Esophagus mucosa (tissue), 1 donor: Measurements from ENCODE around the gene TGFB1I1. TPM values are rescaled to one million over a fixed set of nuclear protein-coding genes. Genes with fewer than 3 reads are reported as not detected.

ENCODE experiments used
- ATAC-seq: fragments of 200-7000 bp; cut with Tn5 transposase; one replicate; pipeline ENCODE4 v1.9.1; 2020
- total RNA-seq: library from RNA; stranded (reverse); gene quantifications from one replicate; pipeline ENCODE4 v1.2.4, GENCODE V29; 2023
- donor health status: DM: yes; HTN: yes; CAD: no.

Gene TGFB1I1
- total RNA-seq, 1 donor from 2014 or later = 4.3 TPM

DNA sequence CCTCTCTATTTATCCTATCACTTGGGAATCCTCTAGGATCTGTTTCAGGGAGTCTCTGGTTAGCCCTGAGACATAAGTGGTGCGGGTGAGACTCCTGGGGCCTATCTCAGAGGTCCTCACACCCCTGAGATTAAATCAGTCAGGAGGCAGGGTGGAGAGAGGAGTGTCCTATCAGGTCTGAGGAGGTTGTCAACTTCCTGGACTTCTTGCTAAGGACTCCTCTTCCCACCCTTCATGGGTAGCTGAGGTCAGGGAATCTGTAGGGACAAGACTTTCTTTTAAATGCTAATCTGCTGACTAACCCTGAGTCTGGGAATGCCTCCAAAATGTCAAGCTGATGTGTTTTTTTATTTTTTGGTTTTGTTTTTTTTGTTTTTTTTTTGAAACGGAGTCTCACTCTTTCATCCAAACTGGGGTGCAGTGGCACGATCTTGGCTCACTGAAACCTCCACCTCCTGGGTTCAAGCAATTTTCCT, 19.3 kb upstream of the TGFB1I1 start:
- peak; percentile 75 for ATAC-seq

DNA sequence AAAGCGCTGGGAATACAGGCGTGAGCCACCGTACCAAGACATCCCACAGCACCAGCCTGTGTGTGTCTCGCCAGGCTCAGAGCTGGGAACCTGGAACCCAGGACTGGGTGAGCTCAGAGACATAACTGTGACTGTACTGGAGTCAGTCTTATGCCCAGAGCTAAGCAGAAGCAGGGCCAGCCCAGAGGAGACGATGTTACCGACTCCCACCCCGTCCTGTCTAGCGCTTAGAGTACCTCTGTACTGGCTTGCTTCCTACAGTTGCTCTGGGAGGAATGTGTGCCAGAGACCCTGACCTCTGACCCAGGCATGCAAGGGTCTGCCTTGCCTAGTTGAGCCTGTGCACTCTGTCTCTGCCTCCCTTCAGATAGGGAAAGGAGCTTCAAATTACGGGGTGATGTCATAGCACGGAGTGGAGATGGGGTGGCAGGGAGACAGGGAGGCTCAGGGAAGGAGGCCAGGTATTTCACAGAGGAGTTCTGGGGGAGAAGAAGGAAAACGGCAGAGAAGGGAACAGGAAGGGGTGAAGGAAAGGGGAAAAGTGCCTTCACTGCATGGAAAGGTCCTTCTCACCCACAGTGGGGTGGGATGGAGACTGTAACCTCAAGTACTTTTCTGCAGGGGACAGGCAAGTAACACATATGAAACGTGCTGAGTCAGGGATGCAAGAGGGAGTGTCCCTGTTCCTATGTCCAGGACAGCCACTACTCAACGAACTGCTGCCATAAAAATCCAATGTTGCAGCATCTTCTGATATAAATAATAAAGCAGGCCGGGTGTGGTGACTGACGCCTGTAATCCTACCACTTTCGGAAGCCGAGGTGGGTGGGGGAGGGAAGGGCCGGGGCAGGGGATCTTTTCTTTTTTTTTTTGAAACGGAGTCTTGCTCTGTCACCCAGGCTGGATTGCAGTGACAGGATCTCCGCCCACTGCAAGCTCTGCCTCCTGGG, 18.4 kb upstream of the TGFB1I1 start:
- ATAC-seq = peak; percentile 67

DNA sequence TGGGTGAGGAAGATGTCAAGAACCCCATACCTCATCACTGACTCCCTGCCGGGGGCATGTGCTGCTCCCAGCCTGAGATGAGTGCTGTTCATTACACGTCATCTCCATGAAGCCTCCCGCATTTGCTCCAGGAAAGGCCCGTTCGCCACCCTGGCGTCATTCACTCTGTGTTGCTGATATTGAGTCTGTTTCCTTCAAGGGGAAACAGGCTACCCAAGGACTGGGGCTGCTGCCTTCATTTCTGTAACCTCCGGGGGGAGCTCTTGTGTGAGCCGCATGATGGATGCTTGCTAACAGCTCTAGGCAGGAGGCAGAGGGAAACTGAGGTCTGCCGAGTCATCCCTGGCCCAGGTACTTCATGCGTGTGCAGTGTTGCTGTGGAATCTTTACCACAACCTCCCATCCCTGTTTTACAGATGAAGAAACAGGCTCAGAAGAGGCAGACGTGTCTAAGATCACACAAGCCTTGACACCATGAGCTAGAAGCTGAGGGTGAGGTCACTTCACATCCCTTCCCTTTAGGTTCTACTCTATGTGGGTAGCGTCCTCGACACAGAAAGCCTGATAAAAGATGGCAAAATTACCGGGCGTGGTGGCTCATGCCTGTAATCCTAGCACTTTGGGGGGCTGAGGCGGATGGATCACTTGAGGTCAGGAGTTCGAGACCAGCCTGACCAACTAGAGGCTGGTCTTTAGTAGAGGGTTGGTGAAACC, 16.2 kb upstream of the TGFB1I1 start:
- ATAC-seq = no peak

DNA sequence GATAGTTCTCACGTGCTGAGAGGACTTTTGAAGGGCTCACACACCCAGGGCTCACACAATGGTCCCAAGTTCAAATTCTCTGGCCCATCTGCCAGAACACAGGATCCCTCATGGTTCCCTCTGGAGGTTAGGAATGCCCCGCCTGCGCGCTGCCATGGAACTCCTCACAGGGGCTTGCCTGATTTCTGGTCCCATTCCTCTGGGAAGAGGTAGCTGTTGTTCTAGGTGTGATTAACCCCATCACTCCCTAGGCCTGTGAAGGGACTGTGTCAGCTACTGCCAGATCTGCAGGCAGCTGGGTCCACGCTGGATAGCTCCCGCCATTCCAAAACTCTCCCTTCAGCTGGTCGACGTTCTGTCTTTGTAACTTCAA, 15.0 kb upstream of the TGFB1I1 start:
- no peak for ATAC-seq

DNA sequence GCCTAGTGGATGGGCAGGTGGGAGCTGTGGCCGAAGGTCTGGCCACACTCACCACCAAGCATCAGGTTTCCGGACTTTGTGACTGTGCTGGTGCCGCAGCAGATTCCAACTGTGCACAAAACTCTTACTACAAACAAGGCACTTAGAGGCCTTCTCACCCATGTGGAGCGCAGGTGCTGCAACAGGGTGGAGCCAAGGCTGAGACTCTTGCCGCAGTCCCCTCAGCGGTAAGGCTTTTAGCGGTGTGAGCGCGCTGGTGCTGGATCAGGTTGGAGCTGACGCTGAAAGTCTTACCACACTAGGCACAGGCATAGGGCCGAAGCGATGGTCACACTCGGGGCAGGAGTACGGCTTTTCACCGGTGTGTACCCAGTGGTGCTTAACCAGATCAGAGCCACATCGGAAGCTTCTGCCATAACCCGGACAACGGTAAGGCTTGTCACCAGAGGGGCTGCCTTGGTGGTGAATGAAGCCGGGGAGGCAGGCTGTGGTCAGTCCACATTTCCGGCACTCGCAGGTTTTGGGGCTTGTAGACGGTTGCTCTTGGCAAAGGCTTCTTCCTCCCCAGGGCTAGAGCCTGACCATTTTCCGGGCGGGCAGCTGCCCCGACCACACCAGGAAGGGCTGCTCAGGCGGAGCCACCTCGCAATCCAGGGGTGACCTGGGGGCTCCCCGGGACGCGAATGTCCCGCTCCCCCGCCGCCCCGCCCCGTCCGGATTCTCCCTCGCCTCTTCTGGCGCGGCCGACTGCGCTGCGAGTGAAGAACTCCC, 13.7 kb upstream of the TGFB1I1 start:
- peak; percentile 12 for ATAC-seq

DNA sequence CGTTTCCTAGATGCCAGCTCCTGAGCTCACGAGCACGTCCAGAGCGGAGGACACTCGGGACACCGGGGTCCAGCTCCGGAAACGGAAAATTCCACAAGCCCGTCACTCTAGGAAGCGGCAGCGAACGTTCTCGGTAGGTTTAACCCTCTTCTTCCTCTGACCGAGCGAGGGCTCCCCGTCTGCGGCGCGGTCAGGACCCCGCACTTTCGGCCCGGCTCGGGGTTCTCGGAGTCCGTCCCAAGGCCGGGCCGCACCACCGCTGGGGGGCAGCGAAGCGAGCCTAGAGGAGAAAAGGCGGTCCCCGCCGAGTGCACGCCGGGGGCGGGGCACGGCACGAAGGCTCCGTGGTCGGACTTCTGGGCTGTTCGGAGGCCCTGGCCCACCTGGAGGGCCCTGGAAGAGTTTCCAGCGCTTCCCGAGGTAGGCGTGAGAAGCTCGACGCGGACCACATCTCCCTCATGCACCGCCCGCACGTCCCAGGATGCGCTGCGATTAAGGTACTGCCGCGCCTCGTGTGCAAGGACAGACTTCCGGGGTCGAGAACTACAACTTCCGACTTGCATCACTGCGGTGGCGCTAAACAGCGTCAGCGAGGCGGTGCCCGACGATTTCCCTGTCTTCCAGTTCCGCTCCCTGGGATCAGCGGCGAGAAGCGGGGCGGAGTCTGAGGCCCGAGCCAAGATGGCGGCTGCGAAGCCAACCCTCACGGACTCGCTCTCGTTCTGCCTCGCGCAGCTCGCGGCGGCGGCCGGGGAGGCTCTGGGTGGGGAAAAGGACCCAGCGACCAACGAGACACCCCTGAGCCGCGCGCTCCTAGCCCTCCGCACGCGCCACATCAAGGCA, 12.9 kb upstream of the TGFB1I1 start, which contains the start of gene ARMC5:
Gene ARMC5 (plus strand): TSS at position 658 of the 843 bp plus-strand sequence. CDS start 24 bp downstream, at position 682.
- ATAC-seq = peak; percentile 85

DNA sequence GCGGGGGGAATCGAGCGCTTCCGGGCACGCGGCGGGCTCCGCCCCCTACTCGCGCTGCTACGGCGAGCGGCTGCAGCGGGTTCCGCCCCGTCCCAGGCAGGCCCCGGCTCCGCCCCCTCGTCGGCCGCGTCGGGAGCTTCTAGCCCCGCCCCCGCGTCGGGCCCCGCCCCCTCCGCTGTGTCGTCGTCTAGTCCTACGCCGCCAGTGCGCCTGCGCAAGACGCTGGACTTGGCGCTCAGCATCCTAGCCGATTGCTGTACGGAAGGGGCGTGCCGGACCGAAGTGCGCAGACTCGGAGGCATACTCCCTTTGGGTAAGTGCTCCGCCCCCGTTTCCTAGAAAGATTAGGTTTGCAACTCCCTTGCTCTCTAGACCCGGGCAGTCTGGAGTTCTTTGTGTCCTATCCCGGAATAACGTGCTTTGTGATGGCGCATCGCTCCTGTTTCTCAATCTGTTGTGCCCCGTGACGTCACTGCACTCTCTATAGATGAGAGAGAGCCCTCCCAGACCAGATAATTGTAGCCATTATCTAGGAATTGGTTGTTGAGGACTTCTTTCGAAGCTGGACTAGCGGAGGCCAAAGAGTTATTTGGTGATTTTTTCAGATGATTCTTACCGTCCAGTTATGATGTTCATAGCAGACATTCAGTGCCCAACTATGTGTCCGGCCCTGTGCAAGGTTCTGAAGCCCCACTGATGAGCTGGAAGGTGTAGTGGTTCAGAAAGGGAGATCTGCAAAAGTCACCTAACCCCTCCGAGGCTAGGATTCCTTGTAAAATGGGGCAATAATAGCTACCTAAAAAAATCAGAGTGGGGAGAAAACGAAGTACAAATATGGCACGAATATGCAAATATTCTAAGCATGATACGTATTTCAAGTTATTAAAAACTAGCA, 12.0 kb upstream of the TGFB1I1 start:
- ATAC-seq = peak; percentile 93

DNA sequence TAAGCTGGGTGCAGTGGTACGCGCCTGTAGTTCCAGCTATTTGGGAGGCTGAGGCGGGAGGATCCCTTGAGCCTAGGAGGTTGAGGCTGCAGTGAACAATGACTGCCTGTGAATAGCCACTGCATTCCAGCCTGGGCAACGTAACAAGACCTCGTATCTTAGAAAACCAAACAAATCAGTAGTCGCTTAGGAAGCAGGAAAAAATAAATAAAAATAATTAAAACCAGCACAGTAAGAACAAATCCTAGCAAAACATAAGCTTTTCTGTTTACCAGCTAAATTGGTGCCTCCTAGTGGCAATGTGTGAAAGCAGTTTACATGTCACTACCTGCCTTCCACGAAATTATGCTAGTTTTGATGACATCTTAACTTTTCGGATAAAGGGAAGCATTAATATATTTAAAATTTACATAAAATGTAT, 11.4 kb upstream of the TGFB1I1 start:
- no peak for ATAC-seq

DNA sequence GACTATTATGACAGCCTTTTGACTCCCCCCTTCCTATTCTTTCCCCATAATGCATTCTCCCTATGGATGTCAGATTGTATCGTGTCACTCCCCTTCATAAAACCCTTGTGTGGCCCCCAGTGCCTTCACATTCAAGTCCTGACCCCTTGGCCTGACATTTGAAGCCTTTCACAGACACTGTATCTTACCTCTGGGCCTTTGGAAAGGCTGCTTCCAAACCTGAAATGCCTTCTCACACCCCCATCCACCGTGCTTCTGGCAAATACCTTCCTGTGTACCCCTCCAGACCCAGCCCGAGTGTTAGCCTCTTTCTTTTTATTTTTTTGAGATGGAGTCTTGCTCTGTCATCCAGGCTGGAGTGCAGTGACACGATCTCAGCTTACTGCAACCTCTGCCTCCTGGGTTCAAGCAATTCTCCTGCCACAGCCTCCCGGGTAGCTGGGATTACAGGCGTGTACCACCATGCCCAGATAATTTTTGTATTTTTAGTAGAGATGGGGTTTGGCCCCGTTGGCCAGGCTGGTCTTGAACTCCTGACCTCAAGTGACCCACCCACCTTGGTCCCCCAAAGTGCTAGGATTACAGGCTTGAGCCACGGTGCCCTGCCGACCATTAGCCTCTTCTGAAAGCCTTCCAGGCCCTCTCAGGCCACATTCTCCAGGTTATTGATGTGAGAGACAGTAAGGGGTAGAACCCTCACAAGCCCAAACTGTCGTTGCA, 10.6 kb upstream of the TGFB1I1 start:
- ATAC-seq = no peak

DNA sequence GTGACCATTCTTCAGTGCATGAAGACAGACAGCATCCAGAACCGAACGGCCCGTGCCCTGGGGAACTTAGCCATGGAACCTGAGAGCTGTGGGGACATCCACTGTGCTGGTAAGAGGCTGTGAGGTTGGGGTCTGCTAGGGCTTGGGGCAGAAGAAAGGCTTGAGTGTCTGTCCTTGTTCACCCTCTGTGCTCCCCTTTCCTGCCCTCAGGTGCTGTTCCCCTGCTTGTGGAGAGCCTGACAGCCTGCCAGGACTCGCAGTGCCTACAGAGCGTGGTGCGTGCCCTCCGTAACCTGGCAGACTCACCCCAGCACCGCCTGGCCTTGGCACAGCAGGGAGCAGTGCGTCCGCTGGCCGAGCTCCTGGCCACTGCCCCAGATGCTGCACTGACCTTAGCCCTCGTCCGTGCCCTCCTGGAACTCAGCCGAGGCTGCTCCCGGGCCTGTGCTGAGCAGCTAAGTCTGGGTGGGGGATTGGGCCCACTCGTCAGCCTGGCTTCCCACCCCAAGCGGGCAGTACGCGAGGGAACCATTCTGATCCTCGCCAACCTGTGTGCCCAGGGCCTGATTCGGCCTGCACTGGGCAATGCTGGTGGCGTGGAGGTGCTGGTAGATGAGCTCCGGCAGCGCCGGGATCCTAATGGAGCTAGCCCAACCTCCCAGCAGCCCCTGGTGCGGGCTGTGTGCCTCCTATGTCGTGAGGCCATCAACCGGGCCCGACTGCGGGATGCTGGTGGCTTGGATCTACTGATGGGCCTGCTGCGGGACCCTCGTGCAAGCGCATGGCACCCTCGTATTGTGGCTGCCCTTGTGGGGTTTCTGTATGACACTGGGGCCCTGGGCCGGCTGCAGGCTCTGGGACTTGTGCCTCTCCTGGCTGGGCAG, 9.8 kb upstream of the TGFB1I1 start:
- no peak for ATAC-seq

DNA sequence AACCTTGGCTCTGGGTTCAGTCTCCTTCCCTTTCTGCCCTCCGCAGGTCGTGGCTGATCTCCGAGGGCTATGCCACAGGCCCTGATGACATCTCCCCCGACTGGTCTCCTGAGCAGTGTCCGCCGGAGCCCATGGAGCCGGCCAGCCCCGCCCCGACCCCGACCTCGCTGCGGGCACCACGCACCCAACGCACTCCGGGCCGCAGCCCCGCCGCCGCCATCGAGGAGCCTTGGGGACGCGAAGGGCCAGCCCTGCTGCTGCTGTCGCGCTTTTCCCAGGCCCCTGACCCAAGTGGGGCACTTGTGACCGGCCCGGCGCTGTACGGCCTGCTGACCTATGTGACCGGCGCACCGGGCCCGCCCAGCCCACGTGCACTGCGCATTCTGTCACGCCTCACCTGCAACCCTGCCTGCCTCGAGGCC, 7.6 kb upstream of the TGFB1I1 start:
- ATAC-seq = no peak

DNA sequence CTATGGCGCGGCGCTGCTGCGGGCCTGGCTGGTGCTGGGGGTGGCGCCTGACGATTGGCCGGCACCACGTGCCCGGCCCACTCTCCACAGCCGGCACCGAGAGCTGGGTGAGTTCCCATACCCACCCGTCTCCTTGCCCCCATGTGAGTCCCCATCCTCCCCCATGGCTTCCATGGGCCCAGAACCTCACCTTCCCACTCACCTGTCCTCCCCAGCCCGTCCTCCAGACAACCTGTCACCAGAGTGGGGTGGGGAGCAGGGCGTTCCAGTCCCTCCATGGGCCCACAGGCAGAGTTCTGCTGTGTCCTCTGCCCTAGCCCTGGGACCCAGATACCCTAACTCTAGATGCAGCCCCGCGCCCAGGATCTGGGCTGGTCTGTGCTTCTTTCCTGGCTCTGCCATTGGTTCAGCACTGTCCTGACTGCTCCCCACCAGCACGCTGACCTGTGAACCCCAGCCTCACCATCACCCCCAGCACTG, 7.1 kb upstream of the TGFB1I1 start:
- ATAC-seq = no peak

DNA sequence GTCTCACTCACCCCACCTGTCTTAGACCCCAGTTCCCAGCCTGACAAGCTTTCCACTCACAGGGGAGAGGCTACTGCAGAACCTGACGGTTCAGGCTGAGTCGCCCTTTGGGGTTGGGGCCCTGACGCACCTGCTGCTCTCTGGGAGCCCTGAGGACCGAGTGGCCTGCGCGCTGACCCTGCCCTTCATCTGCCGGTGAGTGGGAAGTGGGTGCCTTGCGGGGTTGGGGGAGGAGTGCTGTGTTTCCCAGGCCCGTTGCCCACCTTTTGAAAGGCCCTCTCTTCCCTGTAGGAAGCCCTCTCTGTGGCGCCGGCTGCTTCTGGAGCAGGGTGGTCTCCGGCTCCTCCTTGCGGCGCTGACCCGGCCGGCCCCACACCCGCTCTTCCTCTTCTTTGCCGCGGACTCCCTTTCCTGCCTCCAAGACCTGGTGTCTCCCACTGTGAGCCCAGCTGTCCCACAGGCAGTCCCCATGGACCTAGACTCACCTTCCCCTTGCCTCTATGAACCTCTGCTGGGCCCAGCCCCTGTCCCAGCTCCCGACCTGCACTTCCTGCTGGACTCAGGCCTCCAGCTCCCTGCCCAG, 6.1 kb upstream of the TGFB1I1 start:
- peak; percentile 6 for ATAC-seq

DNA sequence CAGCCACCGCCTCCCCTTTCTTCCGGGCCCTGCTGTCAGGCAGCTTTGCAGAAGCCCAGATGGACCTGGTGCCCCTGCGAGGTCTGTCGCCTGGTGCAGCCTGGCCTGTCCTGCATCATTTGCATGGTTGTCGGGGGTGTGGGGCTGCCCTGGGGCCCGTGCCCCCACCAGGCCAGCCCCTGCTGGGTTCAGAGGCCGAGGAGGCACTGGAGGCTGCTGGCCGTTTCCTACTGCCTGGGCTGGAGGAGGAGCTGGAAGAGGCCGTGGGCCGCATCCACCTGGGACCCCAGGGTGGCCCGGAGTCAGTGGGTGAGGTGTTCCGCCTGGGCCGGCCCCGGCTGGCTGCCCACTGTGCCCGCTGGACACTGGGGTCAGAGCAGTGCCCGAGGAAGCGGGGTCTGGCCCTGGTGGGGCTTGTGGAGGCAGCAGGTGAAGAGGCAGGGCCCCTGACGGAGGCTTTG, 5.5 kb upstream of the TGFB1I1 start:
- ATAC-seq = peak; percentile 3

DNA sequence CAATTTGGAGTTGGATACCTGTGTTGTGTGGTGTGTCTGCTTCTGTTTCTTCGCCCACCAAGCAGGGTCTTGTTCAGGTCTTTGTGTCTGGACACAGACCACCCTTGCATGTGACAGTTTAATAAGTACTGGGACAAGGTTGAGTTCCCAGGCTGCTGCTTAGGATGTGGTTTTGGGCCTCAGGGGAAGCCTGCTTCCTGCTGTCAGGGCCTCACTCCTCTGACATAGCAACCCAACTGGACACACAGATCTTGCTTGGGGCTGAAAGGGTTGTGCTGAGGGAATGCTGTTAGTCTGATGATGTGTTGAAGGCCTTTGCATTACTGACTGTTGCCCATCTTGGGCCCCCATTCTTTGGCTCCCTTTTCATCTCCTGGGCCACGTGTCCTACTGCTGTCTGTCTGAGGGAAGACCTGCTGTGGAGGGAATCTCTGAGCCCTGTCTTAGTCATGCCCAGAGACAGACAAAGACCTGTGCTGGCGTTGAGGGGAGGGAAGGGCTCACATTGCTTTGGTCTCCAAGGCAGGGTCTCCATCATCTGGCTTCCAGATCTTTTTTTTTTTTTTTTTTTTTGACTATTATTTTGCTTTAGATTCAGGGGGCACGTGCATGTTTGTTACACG, 4.7 kb upstream of the TGFB1I1 start:
- ATAC-seq = no peak

DNA sequence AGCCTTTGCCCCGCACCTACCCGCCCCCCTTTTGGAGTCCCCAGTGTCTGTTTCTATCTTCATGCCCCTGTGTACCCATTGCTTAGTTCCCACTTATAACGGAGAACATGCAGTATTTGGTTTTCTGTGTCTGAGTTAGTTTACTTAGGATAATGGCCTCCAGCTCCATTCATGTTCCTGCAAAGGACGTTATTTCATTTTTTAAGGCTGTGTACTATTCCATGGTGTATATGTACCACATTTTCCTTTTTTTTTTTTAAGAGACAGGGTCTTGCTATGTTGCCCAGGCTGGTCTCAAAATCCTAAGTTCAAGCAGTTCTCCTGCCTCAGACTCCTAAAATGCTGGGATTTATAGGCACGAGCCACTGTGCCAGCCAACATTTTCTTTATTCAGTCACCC, 4.1 kb upstream of the TGFB1I1 start:
- ATAC-seq = no peak

DNA sequence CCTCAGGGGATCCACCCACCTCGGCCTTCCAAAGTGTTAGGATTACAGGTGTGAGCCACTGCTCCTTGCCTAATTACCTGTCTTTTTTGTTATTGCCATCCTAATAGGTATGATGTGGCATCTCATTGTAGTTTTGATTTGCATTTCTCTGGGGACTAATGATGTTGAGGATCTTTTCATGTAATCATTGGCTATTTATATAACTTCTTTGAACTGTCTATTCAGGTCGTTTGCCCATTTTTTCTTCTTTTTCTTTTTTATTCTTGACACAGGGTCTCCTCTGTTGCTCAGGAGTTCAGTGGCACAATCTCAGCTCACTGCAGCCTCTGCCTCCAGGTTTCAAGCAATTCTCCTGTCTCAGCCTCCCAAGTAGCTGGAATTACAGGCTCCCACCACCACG, 1.3 kb upstream of the TGFB1I1 start:
- no peak for ATAC-seq
